Bronchus fibroblast of lung (primary cell): ENCODE results near the gene RGS3. TPM values are rescaled to one million over a fixed set of nuclear protein-coding genes. Genes with fewer than 3 reads are reported as not detected.

ENCODE experiments used
- total RNA-seq: library from RNA; depleted of rRNA; stranded (reverse); fragments of >200 nt; gene quantifications from 2 replicates; pipeline ENCODE4 v1.2.3, GENCODE V29; 2015

RGS3 gene
- total RNA-seq, result 45.5 and 47.4 TPM in 2 replicates

DNA sequence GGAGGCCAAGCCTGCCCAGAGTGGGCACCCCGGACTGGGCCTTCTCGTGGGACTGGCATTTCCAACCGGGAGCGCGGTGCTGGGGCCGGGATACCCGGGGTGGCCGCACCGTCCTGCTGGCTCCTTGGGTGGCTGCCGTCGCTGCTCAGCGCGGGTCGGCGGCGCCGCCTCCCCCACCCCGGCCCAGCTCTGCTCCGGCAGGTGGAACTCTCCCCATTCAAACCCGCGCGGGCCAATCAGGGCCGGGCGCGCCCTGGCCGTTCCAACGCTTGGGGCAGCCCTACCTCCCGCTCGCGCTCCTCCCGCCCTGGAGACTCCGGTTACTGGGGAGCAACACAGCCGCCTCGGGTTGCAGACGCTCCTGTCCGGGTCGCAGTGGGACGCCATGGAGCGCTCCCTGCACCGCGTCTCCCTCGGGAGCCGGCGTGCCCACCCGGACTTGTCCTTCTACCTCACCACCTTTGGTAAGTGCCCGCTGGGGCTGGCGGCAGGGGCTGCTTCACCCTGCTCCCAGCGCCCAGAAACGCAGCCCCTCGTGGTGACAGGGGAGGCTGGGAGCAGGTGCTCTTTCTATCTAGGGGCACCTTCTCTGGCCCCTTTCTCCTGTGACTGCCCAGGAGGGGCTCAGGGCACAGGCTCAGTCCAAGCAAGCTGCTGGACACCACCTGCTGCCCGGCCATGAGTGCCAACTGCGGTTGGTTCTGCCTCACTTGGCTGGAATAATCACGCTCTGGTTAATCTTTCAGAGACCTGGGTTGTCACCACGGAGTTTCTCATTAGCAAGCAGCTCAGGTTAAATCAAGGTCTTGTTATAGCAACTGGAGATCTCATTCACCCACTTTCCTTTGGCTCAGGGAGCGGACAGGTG, at the start of gene RGS3:
TSS of gene RGS3 (plus strand) at position 310 of the 868 bp plus-strand sequence. CDS start at position 386, 76 bp downstream.

Other genes starting within 250 kb of the RGS3 start
- gene FKBP15, start 242.4 kb upstream of the RGS3 start, total RNA-seq, result 11.0 and 15.1 TPM in 2 replicates
- gene SLC31A1, start 242.2 kb upstream of the RGS3 start, total RNA-seq, result 14.5 and 15.2 TPM in 2 replicates
- gene CDC26, start 188.2 kb upstream of the RGS3 start, total RNA-seq, result 27.9 and 32.4 TPM in 2 replicates
- 26.2 and 28.7 TPM in 2 replicates for gene PRPF4, start 188.1 kb upstream of the RGS3 start, total RNA-seq
- gene RNF183, start 160.4 kb upstream of the RGS3 start, total RNA-seq, result not detected in 2 replicates
- 0.67 and 0.74 TPM in 2 replicates for gene WDR31, start 123.5 kb upstream of the RGS3 start, total RNA-seq
- not detected in 2 replicates for gene BSPRY, start 114.2 kb upstream of the RGS3 start, total RNA-seq
- gene HDHD3, start 86.7 kb upstream of the RGS3 start, total RNA-seq, result 6.1 and 6.8 TPM in 2 replicates
- 8.4 and 9.8 TPM in 2 replicates for gene ALAD, start 62.4 kb upstream of the RGS3 start, total RNA-seq
- gene POLE3, start 53.1 kb upstream of the RGS3 start, total RNA-seq, result 48.5 and 62.4 TPM in 2 replicates
- gene C9orf43, start 53.0 kb upstream of the RGS3 start, total RNA-seq, result 0.45 TPM in 1 of 2 replicates, not detected in the other